Heart right ventricle (tissue), 16 donors: ENCODE results near the gene FHIP1A. TPM values are rescaled to one million over a fixed set of nuclear protein-coding genes. Genes with fewer than 3 reads are reported as not detected.
"Not testable (repeated sequence)": the region's sequence is repeated elsewhere in the genome, so short reads cannot be mapped to it uniquely, and the experiment has no call there.

Source experiments
- ATAC-seq, 8 donors: fragments of 200-7000 bp; cut with Tn5 transposase; one replicate each; pipeline ENCODE4 v1.9.1; 2020; ENCODE audit warnings: mild to moderate bottlenecking in 8 of 8, moderate library complexity in 8 of 8, moderate number of reproducible peaks in 1 of 8
- DNase-seq, 2 donors: peaks; one replicate each; pipeline ENCODE4 v3.0.0-alpha.2; 2020
- H3K27ac ChIP-seq, 10 donors: fragments of 200-600 bp; sonication (generic) in 2 of 10; one replicate each; pipeline versions ENCODE4 v1.5.0 to v1.8.0; 2020 to 2022; ENCODE audit warnings: mild to moderate bottlenecking in 3 of 10
- H3K27me3 ChIP-seq, 7 donors: fragments of 200-600 bp; one replicate each; pipeline ENCODE4 v1.8.0; 2021 to 2022; ENCODE audit warnings: mild to moderate bottlenecking in 2 of 7
- H3K36me3 ChIP-seq, 9 donors: fragments of 200-600 bp; sonication (generic) in 1 of 9; one replicate each; pipeline versions ENCODE4 v1.5.0 to v1.8.0; 2020 to 2022; ENCODE audit warnings: mild to moderate bottlenecking in 2 of 9
- H3K4me1 ChIP-seq, 9 donors: fragments of 200-600 bp; sonication (generic) in 1 of 9; one replicate each; pipeline versions ENCODE4 v1.5.0 to v1.8.0; 2020 to 2022; ENCODE audit warnings: mild to moderate bottlenecking in 4 of 9
- H3K4me3 ChIP-seq, 10 donors: fragments of 200-600 bp; sonication (generic) in 2 of 10; one replicate each; pipeline versions ENCODE4 v1.5.0 to v1.8.0; 2020 to 2022; ENCODE audit warnings: mild to moderate bottlenecking in 7 of 10, moderate library complexity in 2 of 10
- H3K9me3 ChIP-seq, 11 donors: fragments of 200-600 bp in 10 of 11; sonication (generic) in 2 of 11; one replicate each; pipeline versions ENCODE4 v1.5.0 to v1.8.0; 2013 to 2022; ENCODE audit warnings: mild to moderate bottlenecking in 2 of 11, control low read depth in 1 of 11, moderate library complexity in 1 of 11
- WGBS, 2 donors: extraction: QIAGEN DNeasy Blood & Tissue Kit; methylation state at CpG; one replicate each; pipeline ENCODE4 v1.1.7; 2013; ENCODE audit warnings: inconsistent platforms in 1 of 2; 5-methylcytosine and 5-hydroxymethylcytosine counted together
- intact Hi-C, 10 donors: fragments of 100-400 bp; cut with DNase I; formaldehyde crosslinking; loops; one replicate each; pipeline versions ENCODE4 v1.11.1 to v1.14.2; 2022
- polyA plus RNA-seq, 2 donors: library from polyadenylated mRNA; stranded (reverse); fragments of 200-250 nt; gene quantifications; one replicate each; pipeline ENCODE4 v1.2.3, GENCODE V29; 2013
- total RNA-seq, 10 donors: library from RNA; stranded (reverse); fragmentation: NEBNext Ultra II Directional in 3 of 10; extraction: Animal tissue kit (Norgen Biotek cat#: 25700) in 3 of 10; gene quantifications; one replicate each; pipeline versions ENCODE4 v1.2.1 to v1.2.4, GENCODE V29; 2021 to 2023
- TF ChIP-seq, protein P1 (sequence below), 9 donors: fragments of 200-600 bp; sonication (generic) in 2 of 9; IDR thresholded peaks; one replicate each; pipeline versions ENCODE4 v1.5.0 to v1.8.0; 2021 to 2022; ENCODE audit warnings: antibody characterized with exemption in 9 of 9, mild to moderate bottlenecking in 5 of 9, moderate library complexity in 1 of 9
- donor health status: Arrhythmogenic right ventricular cardiomyopathy.
- donor health status: ischemic (EF 13 %, LVEDD 7.1; RV severe dilation, severe dysfunction).
- donor health status: healthy with polysubstance abuse.
- donor health status: DM: no; HTN: yes; CAD: no.
- donor health status: DM: no; HTN: no; CAD: no.
- donor health status: ischemic (EF 25% LVEDD 6.9; RV normal size, moderate dysfunction).
- donor health status: ischemic (EF 25% LVEDD 5.7; RV mildly dilated, moderate dysfunction).
- donor health status: healthy.
- donor health status: DM: yes; HTN: yes; CAD: no.
- donor health status: Ischemic cardiomyopathy.
- donor health status: ischemic (EF 35%, LVEDD 5.7; RV mildly dilated, moderate dysfunction).
- donor health status: nonischemic (EF 11% LVEDD 7.7; RV severe dilation, severe dysfunction).
- donor health status: DM: yes; HTN: yes; CAD: no.
- donor health status: PGD.
- donor health status: ischemic (EF 29% LVEDD 5.4; RV normal size, mild dysfunction).
- donor health status: nonischemic (EF 23%, LVEDD 6.1; RV moderate dilation, normal function).

The FHIP1A gene
- total and polyA plus RNA-seq, 12 donors = 0.77 to 27.7 (median 20.5) TPM

- no peak for ATAC-seq
- Histone ChIP-seq H3K27me3 (no peaks in the 10 kb centered on the region), H3K27ac (no peak overlapping the region), H3K9me3 (peaks cover 0 to 4% (median 0%) of the 10 kb centered on the region in 11 donors), H3K4me3 (no peak overlapping the region), H3K36me3 (no peaks in the 10 kb centered on the region), H3K4me1 (peaks cover 0 to 7% (median 0%) of the 10 kb centered on the region in 9 donors)
- TF ChIP-seq, protein P1, sequence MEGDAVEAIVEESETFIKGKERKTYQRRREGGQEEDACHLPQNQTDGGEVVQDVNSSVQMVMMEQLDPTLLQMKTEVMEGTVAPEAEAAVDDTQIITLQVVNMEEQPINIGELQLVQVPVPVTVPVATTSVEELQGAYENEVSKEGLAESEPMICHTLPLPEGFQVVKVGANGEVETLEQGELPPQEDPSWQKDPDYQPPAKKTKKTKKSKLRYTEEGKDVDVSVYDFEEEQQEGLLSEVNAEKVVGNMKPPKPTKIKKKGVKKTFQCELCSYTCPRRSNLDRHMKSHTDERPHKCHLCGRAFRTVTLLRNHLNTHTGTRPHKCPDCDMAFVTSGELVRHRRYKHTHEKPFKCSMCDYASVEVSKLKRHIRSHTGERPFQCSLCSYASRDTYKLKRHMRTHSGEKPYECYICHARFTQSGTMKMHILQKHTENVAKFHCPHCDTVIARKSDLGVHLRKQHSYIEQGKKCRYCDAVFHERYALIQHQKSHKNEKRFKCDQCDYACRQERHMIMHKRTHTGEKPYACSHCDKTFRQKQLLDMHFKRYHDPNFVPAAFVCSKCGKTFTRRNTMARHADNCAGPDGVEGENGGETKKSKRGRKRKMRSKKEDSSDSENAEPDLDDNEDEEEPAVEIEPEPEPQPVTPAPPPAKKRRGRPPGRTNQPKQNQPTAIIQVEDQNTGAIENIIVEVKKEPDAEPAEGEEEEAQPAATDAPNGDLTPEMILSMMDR (IDR thresholded peaks at IDR 0.05) = no peak
- WGBS, 2 donors = 96 to 99% methylated on average over 3 of the region's 3 CpGs
- DNase-seq = no peak
- intact Hi-C loops = loop anchor here in 1 of 10 donors (5.0 kb wide), 1 partner anchor 717 kb away; no protein-coding TSS in a partner anchor
Measured at GRCh38 chr4:151400343-151400742, 8.6 kb upstream of the FHIP1A start.

DNA sequence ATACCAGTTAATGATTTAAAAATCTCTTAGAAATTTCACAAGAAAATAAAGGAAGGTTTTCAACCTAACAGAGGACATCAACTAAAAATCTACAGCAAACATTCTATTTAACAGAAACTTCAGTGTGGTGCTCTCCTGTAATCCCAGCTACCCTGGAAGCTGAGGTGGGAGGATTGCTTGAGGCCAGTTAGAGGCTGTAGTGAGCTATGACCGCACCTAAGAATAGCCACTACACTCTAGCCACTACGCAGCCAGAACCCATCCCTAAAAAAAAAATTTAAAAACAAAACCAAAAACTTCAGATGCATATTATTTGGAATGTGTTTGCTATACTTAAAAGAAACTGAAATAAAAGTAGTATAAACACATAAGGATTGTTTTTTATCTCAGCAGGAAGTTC, 7.2 kb upstream of the FHIP1A start:
- no peaks in the 10 kb centered on the region for H3K27me3 ChIP-seq
- no peaks in the 10 kb centered on the region for H3K36me3 ChIP-seq
- no peak for DNase-seq
- intact Hi-C loops = loop anchor here in 1 of 10 donors (5.0 kb wide), 1 partner anchor 716 kb away; no protein-coding TSS in a partner anchor
- H3K4me1 ChIP-seq = peaks cover 0 to 7% (median 0%) of the 10 kb centered on the region in 9 donors
- H3K4me3 ChIP-seq = no peak overlapping the region
- peaks cover 0 to 4% (median 0%) of the 10 kb centered on the region in 11 donors for H3K9me3 ChIP-seq
- TF ChIP-seq, protein P1 (IDR thresholded peaks at IDR 0.05) = no peak
- 94 to 95% methylated on average over 2 of the region's 2 CpGs for WGBS, 2 donors
- ATAC-seq = no peak
- H3K27ac ChIP-seq = no peak overlapping the region

- intact Hi-C loops = loop anchor here in 1 of 10 donors (5.0 kb wide), 1 partner anchor 715 kb away; no protein-coding TSS in a partner anchor
- no peak for ATAC-seq
Measured at GRCh38 chr4:151402145-151402865, 6.7 kb upstream of the FHIP1A start.

GRCh38 chr4:151403656-151404055, 5.3 kb upstream of the FHIP1A start:
- Histone ChIP-seq H3K27me3 (peaks cover 0 to 9% (median 0%) of the 10 kb centered on the region in 7 donors), H3K4me3 (no peak overlapping the region), H3K36me3 (no peaks in the 10 kb centered on the region), H3K9me3 (peaks cover 0 to 4% (median 0%) of the 10 kb centered on the region in 11 donors), H3K27ac (no peak overlapping the region), H3K4me1 (peaks cover 0 to 17% (median 7%) of the 10 kb centered on the region in 9 donors)
- TF ChIP-seq, protein P1 (IDR thresholded peaks at IDR 0.05) = no peak
- DNase-seq (no peak), ATAC-seq (no peak)
- 71 to 78% methylated on average over 1 of the region's 1 CpG for WGBS, 2 donors
- intact Hi-C loops = loop anchor here in 1 of 10 donors (5.0 kb wide), 1 partner anchor 714 kb away; no protein-coding TSS in a partner anchor

More at GRCh38 chr4:151402145-151402865, 6.7 kb upstream of the FHIP1A start:
- WGBS, 2 donors = 67 to 70% methylated on average over 8 of the region's 8 CpGs
- H3K4me3 ChIP-seq = no peak overlapping the region
- H3K36me3 ChIP-seq = no peaks in the 10 kb centered on the region
- H3K27ac ChIP-seq = no peak overlapping the region
- no peaks in the 10 kb centered on the region for H3K27me3 ChIP-seq
- TF ChIP-seq, protein P1 (IDR thresholded peaks at IDR 0.05) = no peak
- no peak for DNase-seq
- H3K9me3 ChIP-seq = peaks cover 0 to 4% (median 0%) of the 10 kb centered on the region in 11 donors
- peaks cover 0 to 7% (median 0%) of the 10 kb centered on the region in 9 donors for H3K4me1 ChIP-seq

GRCh38 chr4:151404802-151405201, 4.2 kb upstream of the FHIP1A start:
- H3K36me3 ChIP-seq, DNase-seq, H3K27ac ChIP-seq, H3K4me3 ChIP-seq, ATAC-seq, H3K9me3 ChIP-seq: not testable (repeated sequence)
- H3K4me1 ChIP-seq = peaks cover 0 to 25% (median 13%) of the 10 kb centered on the region in 9 donors
- 78 to 87% methylated on average over 7 of the region's 7 CpGs for WGBS, 2 donors
- peaks cover 0 to 19% (median 0%) of the 10 kb centered on the region in 7 donors for H3K27me3 ChIP-seq
- intact Hi-C loops = loop anchor here in 1 of 10 donors (5.0 kb wide), 1 partner anchor 712 kb away; no protein-coding TSS in a partner anchor
